GM23338 (cell line): Measurements from ENCODE around the gene E2F3. TPM values are rescaled to one million over a fixed set of nuclear protein-coding genes. Genes with fewer than 3 reads are reported as not detected.
A peak's percentile ranks its signal among the peaks of the same experiment; 100 is the strongest.

Experiments used
- ATAC-seq: fragments of 200-7000 bp; cut with Tn5 transposase; 3 replicates; pipeline ENCODE4 v1.9.1; 2020
- DNase-seq: peaks from one replicate; pipeline ENCODE4 v3.0.0-alpha.2; 2015; ENCODE audit warnings: low spot score
- H2AFZ ChIP-seq: fragments of 200-600 bp; sonication (generic); 2 replicates; pipeline ENCODE4 v1.8.0; 2016; ENCODE audit warnings: antibody characterized with exemption, mild to moderate bottlenecking, moderate library complexity
- H3F3A ChIP-seq: fragments of 200-600 bp; sonication (generic); replicated peaks from 2 replicates; pipeline ENCODE4 v1.8.0; 2017; ENCODE audit warnings: antibody characterized with exemption, mixed run types, low read depth
- H3K27ac ChIP-seq: fragments of 200-600 bp; sonication (generic); 2 replicates; pipeline ENCODE4 v1.6.1; 2016; ENCODE audit warnings: low read depth
- H3K27me3 ChIP-seq: fragments of 200-600 bp; sonication (generic); 2 replicates; pipeline ENCODE4 v1.8.0; 2016; ENCODE audit warnings: mild to moderate bottlenecking, mixed run types, moderate library complexity; ENCODE audit not compliant: insufficient read depth
- H3K36me3 ChIP-seq: fragments of 200-600 bp; sonication (generic); 2 replicates; pipeline ENCODE4 v1.8.0; 2016; ENCODE audit warnings: mild to moderate bottlenecking; ENCODE audit not compliant: insufficient read depth
- H3K4me1 ChIP-seq: fragments of 200-600 bp; sonication (generic); 2 replicates; pipeline ENCODE4 v1.8.0; 2016; ENCODE audit warnings: mild to moderate bottlenecking, moderate library complexity; ENCODE audit not compliant: insufficient read depth
- H3K4me2 ChIP-seq: fragments of 200-600 bp; sonication (generic); 2 replicates; pipeline ENCODE4 v1.7.1; 2017; ENCODE audit warnings: mixed run types
- H3K4me3 ChIP-seq: fragments of 200-600 bp; sonication (generic); 2 replicates; pipeline ENCODE4 v1.6.1; 2016; ENCODE audit warnings: mixed run types
- H3K79me2 ChIP-seq: fragments of 200-600 bp; sonication (generic); replicated peaks from 2 replicates; pipeline ENCODE4 v1.8.0; 2017; ENCODE audit warnings: mild to moderate bottlenecking; ENCODE audit not compliant: insufficient read depth
- H3K9me2 ChIP-seq: fragments of 200-600 bp; sonication (generic); 2 replicates; pipeline ENCODE4 v1.8.0; 2017; ENCODE audit not compliant: insufficient read depth
- H4K20me1 ChIP-seq: fragments of 200-600 bp; sonication (generic); replicated peaks from 2 replicates; pipeline ENCODE4 v1.8.0; 2017; ENCODE audit warnings: mild to moderate bottlenecking; ENCODE audit not compliant: insufficient read depth
- H3K27ac Mint-ChIP-seq: 2 replicates; pipeline ENCODE4 v1.8.0; 2020; ENCODE audit warnings: inconsistent platforms, mild to moderate bottlenecking, moderate library complexity, mixed read lengths
- H3K27me3 Mint-ChIP-seq: 3 replicates; pipeline ENCODE4 v1.8.0; 2022; ENCODE audit warnings: low read depth, mild to moderate bottlenecking, moderate library complexity, mixed read lengths, inconsistent platforms; ENCODE audit not compliant: insufficient read depth, poor library complexity
- H3K36me3 Mint-ChIP-seq: 3 replicates; pipeline ENCODE4 v1.8.0; 2021; ENCODE audit warnings: low read depth, mild to moderate bottlenecking, inconsistent platforms, moderate library complexity, mixed read lengths
- H3K4me1 Mint-ChIP-seq: 3 replicates; pipeline ENCODE4 v1.8.0; 2020; ENCODE audit warnings: mild to moderate bottlenecking, inconsistent platforms, mixed read lengths
- H3K4me3 Mint-ChIP-seq: 3 replicates; pipeline ENCODE4 v1.8.0; 2021; ENCODE audit warnings: moderate library complexity, mild to moderate bottlenecking, inconsistent platforms, mixed read lengths
- H3K9me3 Mint-ChIP-seq: 3 replicates; pipeline ENCODE4 v1.8.0; 2020; ENCODE audit warnings: moderate library complexity, mild to moderate bottlenecking, inconsistent platforms, mixed read lengths
- CREB1 ChIP-seq: fragments of 250-450 bp; sonication (Bioruptor Pico); IDR thresholded peaks from 2 replicates; pipeline ENCODE4 v1.5.0; 2020; ENCODE audit warnings: low read depth, mild to moderate bottlenecking, moderate library complexity
- EZH2 ChIP-seq: fragments of 200-600 bp; sonication (generic); IDR thresholded peaks from one replicate; pipeline ENCODE4 v1.8.0; 2017; ENCODE audit warnings: antibody characterized with exemption, mild to moderate bottlenecking, low read depth; ENCODE audit not compliant: unreplicated experiment
- EZH2phosphoT487 ChIP-seq: fragments of 200-600 bp; sonication (generic); IDR thresholded peaks from one replicate; pipeline ENCODE4 v1.8.1; 2018; ENCODE audit warnings: antibody characterized with exemption; ENCODE audit not compliant: unreplicated experiment
- JUNB ChIP-seq: IDR thresholded peaks from one replicate; pipeline ENCODE4 v1.6.1; 2016; ENCODE audit warnings: antibody characterized with exemption; ENCODE audit not compliant: unreplicated experiment
- NANOG ChIP-seq: IDR thresholded peaks from 2 replicates; pipeline ENCODE4 v1.6.1; 2016; ENCODE audit warnings: antibody characterized with exemption, borderline replicate concordance
- POLR2AphosphoS5 ChIP-seq: IDR thresholded peaks from 2 replicates; pipeline ENCODE4 v1.6.1; 2016; ENCODE audit warnings: antibody characterized with exemption, low read depth
- STAT1 ChIP-seq: IDR thresholded peaks from one replicate; pipeline ENCODE4 v1.6.1; 2016; ENCODE audit warnings: antibody characterized with exemption; ENCODE audit not compliant: unreplicated experiment
- ZNF114 ChIP-seq: fragments of 250-450 bp; sonication (Bioruptor Pico); IDR thresholded peaks from 2 replicates; pipeline ENCODE4 v1.5.0; 2020; ENCODE audit warnings: mild to moderate bottlenecking, moderate library complexity
- ZNF331 ChIP-seq: fragments of 250-450 bp; sonication (Bioruptor Pico); IDR thresholded peaks from 2 replicates; pipeline ENCODE4 v1.5.0; 2020; ENCODE audit warnings: low read depth, mild to moderate bottlenecking, moderate library complexity
- polyA plus RNA-seq: library from polyadenylated mRNA; unstranded; fragments of >200 nt; fragmentation: Nextera tagmentation; extraction: Ambion mirVana; gene quantifications from 2 replicates; pipeline ENCODE4 v1.2.1, GENCODE V29; 2016
- total RNA-seq: library from RNA; depleted of rRNA; stranded (reverse); fragments of >200 nt; shearing (Covaris generic); gene quantifications from 2 replicates; pipeline ENCODE4 v1.2.3, GENCODE V29; 2014
- TF ChIP-seq, protein P1 (sequence below): fragments of 250-450 bp; sonication (Bioruptor Pico); IDR thresholded peaks from 2 replicates; pipeline ENCODE4 v1.5.0; 2020; ENCODE audit warnings: mild to moderate bottlenecking, moderate library complexity
- TF ChIP-seq, protein P2 (sequence below): IDR thresholded peaks from 2 replicates; pipeline ENCODE4 v1.6.1; 2016; ENCODE audit warnings: antibody characterized with exemption
- TF ChIP-seq, protein P3 (sequence below): IDR thresholded peaks from one replicate; pipeline ENCODE4 v1.6.1; 2018; ENCODE audit warnings: antibody characterized with exemption; ENCODE audit not compliant: unreplicated experiment
- TF ChIP-seq, protein P4 (sequence below), 2 experiments: fragments of 200-600 bp in 1 of 2; sonication (generic) in 1 of 2; conservative IDR thresholded peaks; 2 replicates each; pipeline versions ENCODE4 v1.5.1 to v1.6.1; 2016 to 2017; ENCODE audit warnings: antibody characterized with exemption in 2 of 2, low read depth in 2 of 2, mild to moderate bottlenecking in 2 of 2, moderate library complexity in 1 of 2

The E2F3 gene
- total and polyA plus RNA-seq, 2 experiments from 2014 or later, result 27.2 to 33.5 TPM

DNA sequence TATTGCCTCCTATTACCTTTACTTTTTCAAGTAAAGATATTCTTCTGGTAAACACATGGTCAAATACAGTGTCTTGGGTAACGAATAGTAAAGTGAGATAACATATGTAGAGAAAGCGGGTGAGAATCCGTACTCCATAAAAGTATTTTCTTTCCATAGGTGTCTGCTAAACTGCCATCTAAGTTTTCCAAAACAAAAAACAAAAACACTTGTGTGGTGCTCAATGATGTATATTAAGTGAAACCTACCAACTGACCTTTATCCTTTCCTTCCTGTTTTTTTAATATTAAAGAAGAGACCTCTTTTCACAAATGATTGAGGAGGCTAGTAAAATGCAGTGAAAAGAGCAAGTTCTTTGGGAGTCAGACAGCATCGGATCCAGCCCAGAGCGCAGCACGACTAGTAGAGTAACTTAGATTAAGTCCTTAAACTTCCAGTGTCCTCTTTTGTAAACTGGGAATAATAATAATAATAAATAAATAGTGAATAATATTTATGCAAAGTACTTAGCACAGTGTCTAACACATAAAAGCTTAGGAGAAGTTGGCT lies 132.1 kb downstream of the E2F3 start:
- ATAC-seq (peak; percentile 31), DNase-seq (peak; percentile 44)
- Mint-ChIP-seq H3K27me3 (peaks cover 7% of the 10 kb centered on the region), H3K9me3 (no peaks in the 10 kb centered on the region), H3K4me1 (peaks cover 9% of the 10 kb centered on the region; the same call in 2 of the 3 replicates), H3K4me3 (peak overlapping the region; percentile 97), H3K27ac (peak overlapping the region; percentile 98), H3K36me3 (peaks cover 5% of the 10 kb centered on the region; the same call in 1 of the 3 replicates)
- peak overlapping the region; percentile 57 for H3K27ac ChIP-seq
- H3K79me2 ChIP-seq, result peaks cover 43% of the 10 kb centered on the region
- H3K4me1 ChIP-seq, result peaks cover 15% of the 10 kb centered on the region; the same call in 1 of the 2 replicates
- H3K4me2 ChIP-seq, result peak overlapping the region; percentile 87
- H2AFZ ChIP-seq, result 0 out of 2 replicates have a peak overlapping the region, but pooled peaks have one; percentile 1
- no peaks in the 10 kb centered on the region for H3K36me3 ChIP-seq
- H3F3A ChIP-seq, result no peaks in the 10 kb centered on the region
- H3K27me3 ChIP-seq, result no peaks in the 10 kb centered on the region
- H3K4me3 ChIP-seq, result peak overlapping the region; percentile 75
- peaks cover 1% of the 10 kb centered on the region for H4K20me1 ChIP-seq
- no peak for TF ChIP-seq CREB1 (CRISPR knock-in tag)
- TF ChIP-seq STAT1, result no peak
- no peak for TF ChIP-seq ZNF114 (CRISPR knock-in tag)
- TF ChIP-seq POLR2AphosphoS5, result no peak
- TF ChIP-seq, protein P1, sequence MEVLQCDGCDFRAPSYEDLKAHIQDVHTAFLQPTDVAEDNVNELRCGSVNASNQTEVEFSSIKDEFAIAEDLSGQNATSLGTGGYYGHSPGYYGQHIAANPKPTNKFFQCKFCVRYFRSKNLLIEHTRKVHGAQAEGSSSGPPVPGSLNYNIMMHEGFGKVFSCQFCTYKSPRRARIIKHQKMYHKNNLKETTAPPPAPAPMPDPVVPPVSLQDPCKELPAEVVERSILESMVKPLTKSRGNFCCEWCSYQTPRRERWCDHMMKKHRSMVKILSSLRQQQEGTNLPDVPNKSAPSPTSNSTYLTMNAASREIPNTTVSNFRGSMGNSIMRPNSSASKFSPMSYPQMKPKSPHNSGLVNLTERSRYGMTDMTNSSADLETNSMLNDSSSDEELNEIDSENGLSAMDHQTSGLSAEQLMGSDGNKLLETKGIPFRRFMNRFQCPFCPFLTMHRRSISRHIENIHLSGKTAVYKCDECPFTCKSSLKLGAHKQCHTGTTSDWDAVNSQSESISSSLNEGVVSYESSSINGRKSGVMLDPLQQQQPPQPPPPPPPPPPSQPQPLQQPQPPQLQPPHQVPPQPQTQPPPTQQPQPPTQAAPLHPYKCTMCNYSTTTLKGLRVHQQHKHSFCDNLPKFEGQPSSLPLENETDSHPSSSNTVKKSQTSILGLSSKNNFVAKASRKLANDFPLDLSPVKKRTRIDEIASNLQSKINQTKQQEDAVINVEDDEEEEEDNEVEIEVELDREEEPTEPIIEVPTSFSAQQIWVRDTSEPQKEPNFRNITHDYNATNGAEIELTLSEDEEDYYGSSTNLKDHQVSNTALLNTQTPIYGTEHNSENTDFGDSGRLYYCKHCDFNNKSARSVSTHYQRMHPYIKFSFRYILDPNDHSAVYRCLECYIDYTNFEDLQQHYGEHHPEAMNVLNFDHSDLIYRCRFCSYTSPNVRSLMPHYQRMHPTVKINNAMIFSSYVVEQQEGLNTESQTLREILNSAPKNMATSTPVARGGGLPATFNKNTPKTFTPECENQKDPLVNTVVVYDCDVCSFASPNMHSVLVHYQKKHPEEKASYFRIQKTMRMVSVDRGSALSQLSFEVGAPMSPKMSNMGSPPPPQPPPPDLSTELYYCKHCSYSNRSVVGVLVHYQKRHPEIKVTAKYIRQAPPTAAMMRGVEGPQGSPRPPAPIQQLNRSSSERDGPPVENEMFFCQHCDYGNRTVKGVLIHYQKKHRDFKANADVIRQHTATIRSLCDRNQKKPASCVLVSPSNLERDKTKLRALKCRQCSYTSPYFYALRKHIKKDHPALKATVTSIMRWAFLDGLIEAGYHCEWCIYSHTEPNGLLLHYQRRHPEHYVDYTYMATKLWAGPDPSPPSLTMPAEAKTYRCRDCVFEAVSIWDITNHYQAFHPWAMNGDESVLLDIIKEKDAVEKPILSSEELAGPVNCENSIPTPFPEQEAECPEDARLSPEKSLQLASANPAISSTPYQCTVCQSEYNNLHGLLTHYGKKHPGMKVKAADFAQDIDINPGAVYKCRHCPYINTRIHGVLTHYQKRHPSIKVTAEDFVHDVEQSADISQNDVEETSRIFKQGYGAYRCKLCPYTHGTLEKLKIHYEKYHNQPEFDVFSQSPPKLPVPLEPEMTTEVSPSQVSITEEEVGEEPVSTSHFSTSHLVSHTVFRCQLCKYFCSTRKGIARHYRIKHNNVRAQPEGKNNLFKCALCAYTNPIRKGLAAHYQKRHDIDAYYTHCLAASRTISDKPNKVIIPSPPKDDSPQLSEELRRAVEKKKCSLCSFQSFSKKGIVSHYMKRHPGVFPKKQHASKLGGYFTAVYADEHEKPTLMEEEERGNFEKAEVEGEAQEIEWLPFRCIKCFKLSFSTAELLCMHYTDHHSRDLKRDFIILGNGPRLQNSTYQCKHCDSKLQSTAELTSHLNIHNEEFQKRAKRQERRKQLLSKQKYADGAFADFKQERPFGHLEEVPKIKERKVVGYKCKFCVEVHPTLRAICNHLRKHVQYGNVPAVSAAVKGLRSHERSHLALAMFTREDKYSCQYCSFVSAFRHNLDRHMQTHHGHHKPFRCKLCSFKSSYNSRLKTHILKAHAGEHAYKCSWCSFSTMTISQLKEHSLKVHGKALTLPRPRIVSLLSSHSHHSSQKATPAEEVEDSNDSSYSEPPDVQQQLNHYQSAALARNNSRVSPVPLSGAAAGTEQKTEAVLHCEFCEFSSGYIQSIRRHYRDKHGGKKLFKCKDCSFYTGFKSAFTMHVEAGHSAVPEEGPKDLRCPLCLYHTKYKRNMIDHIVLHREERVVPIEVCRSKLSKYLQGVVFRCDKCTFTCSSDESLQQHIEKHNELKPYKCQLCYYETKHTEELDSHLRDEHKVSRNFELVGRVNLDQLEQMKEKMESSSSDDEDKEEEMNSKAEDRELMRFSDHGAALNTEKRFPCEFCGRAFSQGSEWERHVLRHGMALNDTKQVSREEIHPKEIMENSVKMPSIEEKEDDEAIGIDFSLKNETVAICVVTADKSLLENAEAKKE (CRISPR knock-in tag), result no peak
- no peak for TF ChIP-seq EZH2
- no peak for TF ChIP-seq NANOG
- TF ChIP-seq, protein P2, sequence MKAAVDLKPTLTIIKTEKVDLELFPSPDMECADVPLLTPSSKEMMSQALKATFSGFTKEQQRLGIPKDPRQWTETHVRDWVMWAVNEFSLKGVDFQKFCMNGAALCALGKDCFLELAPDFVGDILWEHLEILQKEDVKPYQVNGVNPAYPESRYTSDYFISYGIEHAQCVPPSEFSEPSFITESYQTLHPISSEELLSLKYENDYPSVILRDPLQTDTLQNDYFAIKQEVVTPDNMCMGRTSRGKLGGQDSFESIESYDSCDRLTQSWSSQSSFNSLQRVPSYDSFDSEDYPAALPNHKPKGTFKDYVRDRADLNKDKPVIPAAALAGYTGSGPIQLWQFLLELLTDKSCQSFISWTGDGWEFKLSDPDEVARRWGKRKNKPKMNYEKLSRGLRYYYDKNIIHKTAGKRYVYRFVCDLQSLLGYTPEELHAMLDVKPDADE, result no peak
- no peak for TF ChIP-seq ZNF331 (CRISPR knock-in tag)
- TF ChIP-seq, protein P3, sequence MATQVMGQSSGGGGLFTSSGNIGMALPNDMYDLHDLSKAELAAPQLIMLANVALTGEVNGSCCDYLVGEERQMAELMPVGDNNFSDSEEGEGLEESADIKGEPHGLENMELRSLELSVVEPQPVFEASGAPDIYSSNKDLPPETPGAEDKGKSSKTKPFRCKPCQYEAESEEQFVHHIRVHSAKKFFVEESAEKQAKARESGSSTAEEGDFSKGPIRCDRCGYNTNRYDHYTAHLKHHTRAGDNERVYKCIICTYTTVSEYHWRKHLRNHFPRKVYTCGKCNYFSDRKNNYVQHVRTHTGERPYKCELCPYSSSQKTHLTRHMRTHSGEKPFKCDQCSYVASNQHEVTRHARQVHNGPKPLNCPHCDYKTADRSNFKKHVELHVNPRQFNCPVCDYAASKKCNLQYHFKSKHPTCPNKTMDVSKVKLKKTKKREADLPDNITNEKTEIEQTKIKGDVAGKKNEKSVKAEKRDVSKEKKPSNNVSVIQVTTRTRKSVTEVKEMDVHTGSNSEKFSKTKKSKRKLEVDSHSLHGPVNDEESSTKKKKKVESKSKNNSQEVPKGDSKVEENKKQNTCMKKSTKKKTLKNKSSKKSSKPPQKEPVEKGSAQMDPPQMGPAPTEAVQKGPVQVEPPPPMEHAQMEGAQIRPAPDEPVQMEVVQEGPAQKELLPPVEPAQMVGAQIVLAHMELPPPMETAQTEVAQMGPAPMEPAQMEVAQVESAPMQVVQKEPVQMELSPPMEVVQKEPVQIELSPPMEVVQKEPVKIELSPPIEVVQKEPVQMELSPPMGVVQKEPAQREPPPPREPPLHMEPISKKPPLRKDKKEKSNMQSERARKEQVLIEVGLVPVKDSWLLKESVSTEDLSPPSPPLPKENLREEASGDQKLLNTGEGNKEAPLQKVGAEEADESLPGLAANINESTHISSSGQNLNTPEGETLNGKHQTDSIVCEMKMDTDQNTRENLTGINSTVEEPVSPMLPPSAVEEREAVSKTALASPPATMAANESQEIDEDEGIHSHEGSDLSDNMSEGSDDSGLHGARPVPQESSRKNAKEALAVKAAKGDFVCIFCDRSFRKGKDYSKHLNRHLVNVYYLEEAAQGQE, result no peak
- TF ChIP-seq, protein P4, sequence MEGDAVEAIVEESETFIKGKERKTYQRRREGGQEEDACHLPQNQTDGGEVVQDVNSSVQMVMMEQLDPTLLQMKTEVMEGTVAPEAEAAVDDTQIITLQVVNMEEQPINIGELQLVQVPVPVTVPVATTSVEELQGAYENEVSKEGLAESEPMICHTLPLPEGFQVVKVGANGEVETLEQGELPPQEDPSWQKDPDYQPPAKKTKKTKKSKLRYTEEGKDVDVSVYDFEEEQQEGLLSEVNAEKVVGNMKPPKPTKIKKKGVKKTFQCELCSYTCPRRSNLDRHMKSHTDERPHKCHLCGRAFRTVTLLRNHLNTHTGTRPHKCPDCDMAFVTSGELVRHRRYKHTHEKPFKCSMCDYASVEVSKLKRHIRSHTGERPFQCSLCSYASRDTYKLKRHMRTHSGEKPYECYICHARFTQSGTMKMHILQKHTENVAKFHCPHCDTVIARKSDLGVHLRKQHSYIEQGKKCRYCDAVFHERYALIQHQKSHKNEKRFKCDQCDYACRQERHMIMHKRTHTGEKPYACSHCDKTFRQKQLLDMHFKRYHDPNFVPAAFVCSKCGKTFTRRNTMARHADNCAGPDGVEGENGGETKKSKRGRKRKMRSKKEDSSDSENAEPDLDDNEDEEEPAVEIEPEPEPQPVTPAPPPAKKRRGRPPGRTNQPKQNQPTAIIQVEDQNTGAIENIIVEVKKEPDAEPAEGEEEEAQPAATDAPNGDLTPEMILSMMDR (conservative IDR thresholded peaks at IDR 0.05; ENCODE audit: low read depth in 2 of 2), result no peak
- no peak for TF ChIP-seq EZH2phosphoT487
- TF ChIP-seq JUNB, result no peak
- H3K9me2 ChIP-seq, result no peaks in the 10 kb centered on the region
